NCI-H2171 (cell line): ENCODE data around the gene RAB3GAP2.
"Not testable (repeated sequence)": the region's sequence is repeated elsewhere in the genome, so short reads cannot be mapped to it uniquely, and the experiment has no call there.

Experiments used
- DNase-seq: peaks from one replicate; lab custom pipeline; 2025; lab: John Stamatoyannopoulos, UW

The RAB3GAP2 gene

DNA sequence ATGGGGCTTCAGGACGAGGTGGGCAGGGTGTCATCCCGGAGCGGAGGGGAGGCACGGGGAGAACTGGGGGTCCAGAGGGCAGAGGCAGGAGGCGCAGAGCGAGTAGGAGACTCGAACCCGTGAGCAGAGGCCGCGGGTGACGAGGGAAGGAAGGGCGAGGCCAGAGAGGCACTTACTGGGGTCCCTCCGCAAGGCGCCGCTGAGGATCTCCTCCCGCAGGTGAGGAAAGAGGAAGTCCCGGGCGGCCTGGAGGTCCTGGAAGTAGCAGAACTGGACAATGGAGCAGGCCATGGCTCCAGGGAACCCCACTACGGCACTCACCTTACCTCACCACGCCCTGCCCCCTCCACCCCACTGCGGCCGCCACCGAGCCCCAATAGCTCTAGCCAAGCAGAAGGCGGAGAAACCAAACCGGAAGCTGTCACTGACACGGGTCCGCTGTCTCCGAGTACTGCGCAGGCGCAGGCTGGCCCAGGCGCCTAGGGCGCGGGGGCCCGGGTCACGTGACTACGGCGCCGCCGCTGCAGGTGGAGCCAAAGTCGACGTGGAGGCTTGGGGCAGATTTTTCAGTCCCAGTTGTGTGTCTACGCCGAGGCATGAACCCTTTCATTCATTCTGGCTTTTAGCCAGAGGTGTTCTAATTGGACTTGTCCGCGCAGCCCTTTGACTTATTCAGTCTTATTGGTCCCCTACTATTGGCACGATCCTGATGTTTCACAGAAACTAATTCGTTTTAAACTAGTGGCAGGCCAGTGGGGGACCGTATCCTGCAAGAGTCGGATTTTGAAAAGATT, at the start of gene RAB3GAP2:
Gene RAB3GAP2, minus strand, starts transcription at position 407 of the 794 bp plus-strand sequence. Its CDS starts 116 bp downstream, at position 291.
- DNase-seq: peak; percentile 94

DNA sequence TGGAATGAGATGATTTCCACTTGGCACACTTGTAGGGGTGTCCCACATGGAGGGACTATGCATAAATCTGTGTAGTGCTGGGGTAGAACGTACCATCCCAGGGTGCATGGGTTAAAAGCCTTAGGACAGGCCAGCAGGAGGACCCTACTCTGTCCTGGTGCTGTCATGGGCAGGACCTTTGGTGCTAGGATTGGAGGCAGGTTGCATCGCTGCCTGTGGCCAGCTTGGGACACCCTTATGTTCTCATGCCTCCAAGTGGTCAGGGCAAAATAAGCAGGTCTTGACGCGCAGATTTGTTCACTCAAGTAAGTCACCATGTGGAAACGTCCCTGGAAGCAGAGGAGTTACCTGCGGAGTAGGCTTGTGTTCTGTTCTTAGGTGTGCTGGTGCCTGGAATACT, 49.5 kb upstream of the RAB3GAP2 start:
- DNase-seq: no peak

DNA sequence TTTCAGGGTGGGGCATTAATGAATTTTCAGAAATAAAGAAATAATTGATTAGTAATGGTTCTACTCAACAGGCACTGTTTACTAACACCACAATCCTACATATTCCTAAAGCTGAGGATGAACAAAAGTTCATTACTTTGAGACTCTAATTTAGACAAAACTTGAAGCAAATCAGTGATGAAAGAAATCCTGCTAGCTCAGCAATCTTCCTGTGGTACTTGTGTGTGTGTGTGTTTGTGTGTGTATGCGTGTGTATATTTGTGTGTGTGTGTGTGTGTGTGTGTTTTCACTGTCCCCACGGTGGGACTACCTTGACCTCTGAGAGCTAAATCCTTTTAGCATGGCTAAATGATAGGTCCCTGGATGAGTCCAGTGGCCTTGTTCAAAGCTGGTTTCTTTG, 48.5 kb upstream of the RAB3GAP2 start:
- DNase-seq: no peak

- DNase-seq: no peak
Observed at GRCh38 chr1:220318673-220319072, 46.4 kb upstream of the RAB3GAP2 start.

GRCh38 chr1:220317161-220317560, 44.9 kb upstream of the RAB3GAP2 start:
- DNase-seq: no peak

- DNase-seq: no peak
Observed at GRCh38 chr1:220316305-220316704, 44.1 kb upstream of the RAB3GAP2 start.

- no peak for DNase-seq
Observed at GRCh38 chr1:220315070-220315839, 43.0 kb upstream of the RAB3GAP2 start.

- no peak for DNase-seq
Observed at GRCh38 chr1:220313576-220313975, 41.3 kb upstream of the RAB3GAP2 start.

DNA sequence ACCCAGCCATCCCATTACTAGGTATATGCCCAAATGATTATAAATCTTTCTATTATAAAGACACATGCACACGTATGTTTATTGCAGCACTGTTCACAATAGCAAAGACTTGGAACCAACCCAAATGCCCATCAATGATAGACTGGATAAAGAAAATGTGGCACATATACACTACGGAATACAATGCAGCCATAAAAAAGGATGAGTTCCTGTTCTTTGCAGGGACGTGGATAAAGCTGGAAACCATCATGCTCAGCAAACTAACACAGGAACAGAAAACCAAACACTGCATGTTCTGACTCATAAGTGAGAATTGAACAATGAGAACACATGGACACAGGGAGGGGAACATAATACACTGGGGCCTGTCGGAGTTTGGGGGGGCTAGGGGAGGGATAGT, 37.9 kb upstream of the RAB3GAP2 start:
- DNase-seq: not testable (repeated sequence)

DNA sequence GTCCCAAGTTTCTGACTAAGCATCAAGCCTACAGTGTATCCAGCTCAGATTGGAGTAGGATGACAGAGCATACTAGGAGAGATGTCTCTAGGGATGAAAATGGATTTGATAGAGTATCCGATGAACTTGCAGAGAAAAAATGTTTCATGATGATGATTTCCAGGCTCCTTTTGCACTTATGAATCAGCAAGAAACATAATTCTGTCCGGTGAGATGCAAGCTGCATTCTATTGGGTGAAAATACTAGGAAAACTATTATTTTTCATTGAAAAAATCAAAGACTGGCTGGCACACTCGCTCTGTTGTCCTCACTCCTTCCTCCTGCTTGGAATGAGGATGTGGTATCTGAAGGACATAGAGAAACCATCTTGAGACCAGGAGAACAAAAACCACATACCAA, 35.4 kb upstream of the RAB3GAP2 start:
- DNase-seq: no peak

GRCh38 chr1:220306339-220306738, 34.1 kb upstream of the RAB3GAP2 start:
- DNase-seq: no peak

DNA sequence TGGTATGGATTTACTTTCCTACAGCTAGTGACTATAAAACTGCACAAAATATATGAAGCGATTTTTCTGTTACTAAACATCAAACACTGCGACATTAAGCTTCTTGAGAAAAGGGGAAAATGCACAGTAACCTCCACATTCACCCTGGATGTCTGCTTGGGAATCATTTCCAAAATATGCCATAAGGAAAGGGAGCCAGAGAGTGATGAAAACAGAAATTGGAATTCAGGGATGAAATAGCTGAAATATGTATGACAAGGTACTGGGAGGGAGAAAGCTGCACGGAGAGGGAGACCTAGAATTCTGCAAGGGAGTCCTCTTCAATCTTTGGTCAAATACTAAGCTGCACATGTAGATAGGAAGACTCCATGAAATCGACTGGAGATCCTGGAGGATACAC, 31.6 kb upstream of the RAB3GAP2 start:
- no peak for DNase-seq

DNA sequence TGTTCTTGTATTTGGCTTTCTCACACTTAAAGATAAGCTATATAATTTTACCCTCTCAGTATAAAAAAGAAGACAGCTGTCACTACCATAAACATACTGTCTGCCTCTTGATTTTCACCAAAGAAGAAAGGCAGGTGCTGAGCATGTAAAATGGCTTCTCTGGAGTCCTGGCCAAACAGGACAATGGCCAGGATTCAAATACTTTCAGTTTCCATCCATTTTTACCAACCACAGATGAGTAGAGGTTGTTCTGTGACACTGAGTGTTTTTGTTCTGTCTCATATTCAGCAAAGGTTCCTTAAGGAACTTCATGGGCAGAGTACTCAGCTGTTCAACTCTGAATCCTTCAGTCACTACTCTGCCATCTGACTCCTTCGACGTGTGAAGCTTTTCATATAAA, 29.4 kb upstream of the RAB3GAP2 start:
- no peak for DNase-seq

DNA sequence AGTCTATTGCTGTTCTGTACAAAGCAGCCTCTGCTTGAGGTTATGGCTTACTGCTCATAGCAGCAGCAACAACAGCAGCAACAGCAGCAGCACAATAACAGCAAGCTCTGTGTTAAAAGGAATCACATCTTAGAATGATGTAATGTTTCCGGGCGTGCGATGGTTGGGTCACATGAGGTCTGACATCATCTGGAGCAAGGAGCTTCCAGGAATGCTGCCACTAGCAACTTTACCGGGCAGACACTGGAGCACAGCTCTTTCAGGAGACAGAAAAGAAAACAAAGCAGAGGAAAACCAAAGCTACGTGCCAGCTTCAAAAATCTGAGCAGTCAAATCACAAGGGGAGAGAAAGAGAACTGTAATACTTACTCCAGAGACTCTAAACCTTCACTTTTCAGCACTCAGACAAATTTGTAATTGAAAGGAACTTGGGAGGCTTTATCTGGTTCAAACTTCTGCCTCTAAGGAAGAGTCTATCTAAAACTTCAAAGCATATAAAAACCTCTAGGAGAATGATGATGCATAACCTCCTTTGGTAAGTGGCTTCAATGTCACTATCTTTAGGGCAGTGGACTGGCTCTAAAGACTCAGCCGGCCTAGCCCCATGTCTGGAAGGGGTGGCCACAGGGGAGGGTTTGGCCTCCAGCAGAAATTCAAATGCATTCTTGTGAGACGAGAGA, 28.3 kb upstream of the RAB3GAP2 start:
- no peak for DNase-seq

GRCh38 chr1:220299337-220299736, 27.1 kb upstream of the RAB3GAP2 start:
- DNase-seq: no peak

GRCh38 chr1:220298470-220299205, 26.4 kb upstream of the RAB3GAP2 start:
- DNase-seq: no peak

DNA sequence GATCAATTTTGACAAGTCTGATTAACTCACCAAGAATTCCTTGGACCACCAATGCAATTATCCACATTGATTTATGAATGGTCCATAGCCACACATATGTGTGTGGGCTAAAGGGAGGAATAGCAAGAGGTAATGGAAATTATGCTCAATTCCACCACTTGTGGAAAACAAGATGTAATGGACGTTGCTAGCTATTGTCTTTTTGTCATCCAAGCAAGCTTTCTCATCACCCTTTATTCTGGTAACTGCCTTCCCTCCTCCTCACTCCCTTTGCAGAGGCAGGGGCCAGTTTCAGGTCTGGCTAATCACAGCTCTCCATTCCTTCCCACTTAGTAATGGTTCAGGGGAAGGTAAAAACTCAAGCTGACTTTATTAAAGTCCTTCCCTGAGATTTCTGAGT, 24.7 kb upstream of the RAB3GAP2 start:
- no peak for DNase-seq

DNA sequence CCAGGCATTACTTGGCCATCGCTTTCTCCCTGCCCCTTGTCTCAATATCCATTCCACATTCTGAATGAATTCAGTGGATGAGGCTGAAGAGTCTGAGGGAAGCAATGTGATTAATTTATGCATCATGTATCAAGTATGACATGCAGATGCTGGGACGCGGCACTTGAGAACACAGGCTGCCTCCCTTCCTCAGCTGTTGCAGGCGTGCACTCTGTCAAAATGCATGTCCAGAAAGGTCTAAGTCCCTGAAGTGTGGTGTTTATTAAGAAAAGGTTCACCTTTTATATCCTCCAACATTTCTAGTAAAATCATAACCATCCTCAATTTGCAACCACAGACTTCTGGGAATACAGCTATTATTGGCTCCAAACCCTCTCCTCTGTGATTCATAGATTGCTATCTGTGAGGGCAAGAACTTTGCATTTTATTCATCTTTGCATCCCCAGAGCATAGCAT, 22.6 kb upstream of the RAB3GAP2 start:
- DNase-seq: no peak

DNA sequence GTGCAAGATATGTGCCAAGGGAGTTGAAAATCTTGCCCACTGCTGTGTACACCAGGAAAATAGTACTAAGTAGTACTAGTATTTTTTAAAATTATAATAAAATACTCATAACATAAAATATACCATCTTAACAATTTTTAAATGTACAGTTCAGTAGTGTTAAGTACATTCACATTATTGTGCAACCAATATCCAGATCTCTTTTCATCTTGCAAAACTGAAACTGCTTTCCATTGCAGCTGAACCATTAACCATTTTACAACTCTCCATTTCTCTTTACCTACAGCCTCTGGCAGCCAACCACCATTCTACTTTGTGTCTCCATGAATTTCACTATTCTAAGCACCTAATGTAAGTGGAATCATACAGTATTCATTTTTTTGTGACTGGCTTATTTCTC, 19.3 kb upstream of the RAB3GAP2 start:
- DNase-seq: no peak

GRCh38 chr1:220290140-220290761, 18.0 kb upstream of the RAB3GAP2 start:
- DNase-seq: no peak

DNA sequence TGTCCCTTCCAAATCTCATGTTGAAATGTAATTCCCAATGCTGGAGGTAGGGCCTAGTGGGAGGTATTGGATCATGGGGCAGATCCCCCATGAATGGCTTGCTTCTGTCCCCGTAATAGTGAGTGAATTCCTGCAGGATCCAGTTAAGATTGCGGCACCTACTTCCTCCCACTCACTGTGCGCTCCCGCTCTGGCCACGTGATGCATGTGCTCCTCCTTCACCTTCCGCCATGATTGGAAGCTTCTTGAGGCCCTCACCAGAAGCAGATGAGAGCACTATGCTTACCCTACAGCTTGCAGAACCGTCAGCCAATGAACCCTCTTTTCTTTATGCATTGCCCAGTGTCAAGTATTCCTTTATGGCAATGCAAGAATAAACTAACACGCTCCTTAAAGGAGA, 14.9 kb upstream of the RAB3GAP2 start:
- DNase-seq: no peak

GRCh38 chr1:220283625-220284024, 11.4 kb upstream of the RAB3GAP2 start:
- DNase-seq: no peak
